ACHN (cell line): ENCODE measurements around the gene POU5F1.

ENCODE experiments used
- DNase-seq: peaks from one replicate; pipeline ENCODE4 v3.0.0-alpha.2; 2015
- in situ Hi-C: cut with HindIII; loops from 2 replicates; pipeline ENCODE4 v1.10.0; 2017; ENCODE audit warnings: low sequenced_read_pairs, low pct_ligation_motif_present, low pct_unique_long_range_greater_than_20kb

POU5F1 gene

GRCh38 chr6:31125586-31126363 is 44.7 kb downstream of the POU5F1 start:
- in situ Hi-C loops = no loop called here
- no peak for DNase-seq

DNA sequence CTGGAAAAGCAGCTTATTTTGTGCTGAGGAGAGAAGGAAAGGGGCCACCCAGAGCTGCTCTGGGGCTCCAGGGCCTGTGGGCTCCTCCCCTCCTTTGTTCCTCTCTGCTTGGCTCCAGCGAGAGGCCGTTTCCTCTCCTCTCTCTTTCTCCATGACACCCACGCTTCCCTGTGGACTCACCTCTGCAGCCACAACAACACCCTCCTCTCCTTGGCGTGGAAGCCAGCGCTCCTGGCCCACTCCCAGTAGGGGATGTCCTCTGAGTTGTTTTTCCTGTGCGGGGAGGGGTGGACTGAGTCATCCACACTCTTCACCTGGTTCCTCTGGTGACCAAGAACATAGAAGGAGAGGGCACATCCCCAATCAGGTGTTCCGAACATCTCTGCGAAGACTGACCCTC is 45.3 kb downstream of the POU5F1 start:
- in situ Hi-C loops = no loop called here
- DNase-seq = no peak

- in situ Hi-C loops = no loop called here
- no peak for DNase-seq
These were observed 47.4 kb downstream of the POU5F1 start for GRCh38 chr6:31122791-31123706.

- DNase-seq = no peak
- in situ Hi-C loops = no loop called here
These were observed 49.2 kb downstream of the POU5F1 start for GRCh38 chr6:31121131-31121790.

DNA sequence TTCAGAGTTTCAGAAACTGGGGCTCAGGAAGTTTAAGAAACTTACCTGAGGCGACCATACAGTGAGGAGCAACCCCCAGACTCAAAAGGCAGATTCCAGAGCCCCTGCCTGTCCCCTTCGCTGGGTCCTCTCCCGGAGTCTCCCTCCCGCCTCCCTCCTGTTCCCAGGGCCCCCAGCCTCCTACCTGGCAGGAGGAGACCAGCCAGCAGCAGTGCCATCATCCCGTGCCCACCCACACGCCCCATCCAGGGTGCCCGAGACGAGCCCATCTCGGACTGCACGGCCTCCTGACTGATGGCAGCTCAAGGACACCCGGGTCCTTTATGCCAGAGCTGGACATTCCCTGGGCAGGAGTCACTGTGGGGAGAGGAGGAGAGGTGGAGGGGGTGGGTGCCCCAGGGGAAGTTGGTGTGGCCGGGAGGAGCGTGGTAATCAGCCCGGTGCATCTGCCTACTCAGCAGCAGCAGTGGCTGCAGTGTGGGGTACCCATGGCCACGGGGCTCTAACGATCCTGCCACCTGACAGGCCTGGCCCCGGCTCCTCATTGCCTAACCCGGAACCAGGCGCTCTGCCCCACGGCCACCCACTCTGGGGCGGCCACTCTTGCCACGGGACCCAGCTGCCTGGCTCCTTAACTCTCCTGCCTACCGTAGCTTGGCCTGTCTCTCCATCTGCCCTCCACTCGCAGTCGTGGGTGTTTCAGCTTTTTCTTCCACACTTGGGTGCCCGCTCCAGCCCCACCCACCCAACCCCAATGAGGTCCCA is 50.1 kb downstream of the POU5F1 start, which contains the start of gene CDSN:
CDSN (minus strand) TSS at position 296 of the 765 bp plus-strand sequence; CDS start at position 269, 27 bp downstream.
- in situ Hi-C loops = no loop called here
- DNase-seq = no peak

- DNase-seq = no peak
- in situ Hi-C loops = no loop called here
These were observed 52.3 kb downstream of the POU5F1 start for GRCh38 chr6:31118178-31118577.

GRCh38 chr6:31116661-31117385 is 53.7 kb downstream of the POU5F1 start:
- in situ Hi-C loops = no loop called here
- DNase-seq = no peak

- no peak for DNase-seq
- in situ Hi-C loops = no loop called here
These were observed 54.4 kb downstream of the POU5F1 start for GRCh38 chr6:31115941-31116560.

DNA sequence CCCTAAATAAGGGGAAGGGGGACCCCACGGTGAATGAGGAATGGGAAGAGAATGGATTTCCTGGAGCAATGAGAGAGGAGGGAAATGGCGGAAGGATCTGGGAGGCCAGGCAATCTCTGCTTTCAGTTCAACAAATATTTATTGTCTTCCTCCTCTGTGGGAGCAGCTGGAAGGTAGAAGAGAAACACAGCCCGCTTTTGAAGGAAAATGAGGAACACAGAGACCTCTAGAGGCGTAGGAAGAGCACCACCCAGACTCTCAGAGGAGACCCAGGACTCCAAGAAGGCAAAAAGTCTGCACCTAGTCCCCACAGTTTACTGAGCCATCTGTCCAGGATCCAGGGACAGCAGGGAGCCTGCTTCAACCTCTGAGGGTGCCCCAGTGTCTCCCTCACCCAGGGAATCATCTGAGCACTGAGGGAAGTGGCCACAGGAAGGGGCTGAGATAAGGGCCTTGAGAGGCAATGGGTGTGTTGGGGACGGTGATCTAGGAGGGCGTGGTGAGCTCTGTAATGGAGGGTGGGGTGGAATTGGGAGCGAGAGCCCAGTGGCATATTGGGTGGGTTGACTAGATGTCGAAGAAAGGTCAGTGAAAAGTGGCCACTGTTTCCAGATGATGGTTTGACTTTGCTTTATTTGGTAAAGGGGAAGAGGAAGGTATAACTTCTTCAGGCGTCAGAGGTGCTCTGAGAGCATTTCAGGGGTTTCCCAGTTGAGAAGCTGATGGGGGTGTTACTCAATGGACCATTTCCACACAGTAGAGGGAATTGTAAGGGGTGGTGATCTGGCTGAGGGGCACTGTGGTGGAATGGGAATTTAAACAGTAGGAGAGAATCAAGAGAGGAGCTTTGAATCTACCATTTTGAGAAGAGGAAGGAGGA is 55.3 kb downstream of the POU5F1 start:
- in situ Hi-C loops = no loop called here
- peak; percentile 83 for DNase-seq

- DNase-seq = peak; percentile 91
These were observed 56.0 kb downstream of the POU5F1 start, which contains the start of gene PSORS1C1 for GRCh38 chr6:31114541-31114878. Gene PSORS1C1, plus strand, starts transcription at chr6:31114800. Its CDS starts 14,833 bp downstream, at chr6:31129633.

More at GRCh38 chr6:31114541-31114878, 56.0 kb downstream of the POU5F1 start, which contains the start of gene PSORS1C1:
- in situ Hi-C loops = no loop called here
